Spleen (tissue), 7 donors: ENCODE data around the gene KLF15.

Experiments used
- POLR2AphosphoS5 ChIP-seq, 3 donors: sonication (generic); formaldehyde crosslinking; IDR thresholded peaks; one replicate each; pipeline ENCODE4 v1.5.1; 2017; ENCODE audit warnings: antibody characterized with exemption in 3 of 3
- TF ChIP-seq, protein P1 (sequence below), 11 experiments: fragments of 200-600 bp in 7 of 11; fragments of 450-650 bp in 4 of 11; sonication (generic) in 4 of 11; IDR thresholded peaks in 8 of 11; conservative IDR thresholded peaks in 3 of 11; 1 replicate in 7 of 11; 2 replicates in 4 of 11; pipeline versions ENCODE4 v1.4.0 to v1.8.0; 2016 to 2021; ENCODE audit warnings: antibody characterized with exemption in 11 of 11, inconsistent platforms in 4 of 11, mild to moderate bottlenecking in 1 of 11
- donor health status: DM: no; HTN: no; CAD: no; lungs with moderate emphysema.
- donor health status: DM: no; HTN: no; CAD: no.
- donor health status: DM: no; HTN: no; CAD: no.

DNA sequence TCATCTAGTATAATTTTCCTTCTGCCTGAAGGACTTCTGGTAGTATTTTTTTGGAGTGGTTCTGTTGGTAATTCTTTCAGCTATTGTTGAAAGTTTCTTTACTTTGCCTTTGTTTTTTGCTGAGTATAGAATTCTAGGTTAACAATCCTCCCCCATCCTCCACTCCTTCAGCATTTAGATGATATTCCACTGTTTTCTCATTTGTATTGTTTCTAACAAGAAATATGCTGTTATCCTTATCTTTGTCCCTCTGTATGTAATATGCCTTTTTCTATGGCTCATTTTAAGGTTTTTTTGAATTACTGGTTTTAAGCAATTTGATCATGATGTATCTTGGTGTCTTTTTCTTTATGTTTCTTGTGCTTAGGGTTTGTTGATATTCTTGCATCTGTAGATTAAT is 53.9 kb downstream of the KLF15 start:
- no peak for TF ChIP-seq POLR2AphosphoS5 (IDR thresholded peaks at IDR 0.05)
- TF ChIP-seq, protein P1, sequence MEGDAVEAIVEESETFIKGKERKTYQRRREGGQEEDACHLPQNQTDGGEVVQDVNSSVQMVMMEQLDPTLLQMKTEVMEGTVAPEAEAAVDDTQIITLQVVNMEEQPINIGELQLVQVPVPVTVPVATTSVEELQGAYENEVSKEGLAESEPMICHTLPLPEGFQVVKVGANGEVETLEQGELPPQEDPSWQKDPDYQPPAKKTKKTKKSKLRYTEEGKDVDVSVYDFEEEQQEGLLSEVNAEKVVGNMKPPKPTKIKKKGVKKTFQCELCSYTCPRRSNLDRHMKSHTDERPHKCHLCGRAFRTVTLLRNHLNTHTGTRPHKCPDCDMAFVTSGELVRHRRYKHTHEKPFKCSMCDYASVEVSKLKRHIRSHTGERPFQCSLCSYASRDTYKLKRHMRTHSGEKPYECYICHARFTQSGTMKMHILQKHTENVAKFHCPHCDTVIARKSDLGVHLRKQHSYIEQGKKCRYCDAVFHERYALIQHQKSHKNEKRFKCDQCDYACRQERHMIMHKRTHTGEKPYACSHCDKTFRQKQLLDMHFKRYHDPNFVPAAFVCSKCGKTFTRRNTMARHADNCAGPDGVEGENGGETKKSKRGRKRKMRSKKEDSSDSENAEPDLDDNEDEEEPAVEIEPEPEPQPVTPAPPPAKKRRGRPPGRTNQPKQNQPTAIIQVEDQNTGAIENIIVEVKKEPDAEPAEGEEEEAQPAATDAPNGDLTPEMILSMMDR (IDR thresholded peaks at IDR 0.05 in 8 of 11, conservative IDR thresholded peaks at IDR 0.05 in 3 of 11): no peak
